NCI-H2107 treated with DMSO at 0.1 percent for 48 hours (cell line): Measurements from ENCODE around the gene OR2J1.
"Not testable (repeated sequence)": the region's sequence is repeated elsewhere in the genome, so short reads cannot be mapped to it uniquely, and the experiment has no call there.

Experiments used
- DNase-seq: peaks from one replicate; lab custom pipeline; 2025; ENCODE audit not compliant: unreplicated experiment; lab: John Stamatoyannopoulos, UW

Gene OR2J1

DNA sequence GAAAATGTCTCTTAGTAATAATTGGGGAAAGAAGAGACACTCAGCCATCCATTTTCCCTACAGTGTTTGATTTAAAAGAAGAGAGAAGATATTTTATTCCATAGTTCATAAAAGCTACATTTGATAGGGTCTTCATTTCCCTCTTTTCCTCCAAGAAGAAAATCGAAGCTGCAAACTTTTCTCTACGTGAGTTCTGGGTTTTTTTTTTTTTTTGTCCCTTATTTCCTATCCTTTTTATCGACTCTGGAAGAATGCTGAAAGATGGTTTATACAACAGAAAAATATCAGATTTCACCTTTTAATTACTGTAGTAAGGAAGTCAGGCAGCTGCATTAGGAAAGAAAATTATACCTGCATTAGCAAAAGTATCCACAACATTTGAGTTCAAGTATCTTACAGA lies at the start of gene OR2J1:
Gene OR2J1 (plus strand): TSS at position 301 of the 400 bp plus-strand sequence. CDS start 1,453 bp downstream, outside the sequence.
- DNase-seq = no peak

DNA sequence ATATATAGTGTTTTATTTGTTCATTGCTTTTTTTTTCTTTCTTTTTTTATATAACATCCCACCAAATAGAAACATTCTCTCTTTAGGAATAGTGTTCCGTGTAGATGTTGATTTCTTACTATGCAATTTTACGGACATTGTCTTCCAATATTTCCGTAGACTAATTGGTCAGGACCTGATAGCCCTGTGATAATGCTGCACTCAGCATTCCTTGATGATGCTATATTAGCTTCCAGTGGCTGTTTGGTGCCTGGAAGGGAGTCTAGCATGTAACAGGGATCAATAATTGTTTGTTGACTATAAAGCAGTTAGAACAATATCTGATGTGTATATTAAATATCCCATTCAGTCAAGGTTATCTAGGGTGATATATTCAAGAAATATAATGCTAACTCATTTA lies 47.6 kb upstream of the OR2J1 start:
- no peak for DNase-seq

- DNase-seq = no peak
Observed at GRCh38 chr6:29071831-29072723, 27.2 kb upstream of the OR2J1 start.

GRCh38 chr6:29079203-29079602 lies 20.1 kb upstream of the OR2J1 start:
- no peak for DNase-seq

DNA sequence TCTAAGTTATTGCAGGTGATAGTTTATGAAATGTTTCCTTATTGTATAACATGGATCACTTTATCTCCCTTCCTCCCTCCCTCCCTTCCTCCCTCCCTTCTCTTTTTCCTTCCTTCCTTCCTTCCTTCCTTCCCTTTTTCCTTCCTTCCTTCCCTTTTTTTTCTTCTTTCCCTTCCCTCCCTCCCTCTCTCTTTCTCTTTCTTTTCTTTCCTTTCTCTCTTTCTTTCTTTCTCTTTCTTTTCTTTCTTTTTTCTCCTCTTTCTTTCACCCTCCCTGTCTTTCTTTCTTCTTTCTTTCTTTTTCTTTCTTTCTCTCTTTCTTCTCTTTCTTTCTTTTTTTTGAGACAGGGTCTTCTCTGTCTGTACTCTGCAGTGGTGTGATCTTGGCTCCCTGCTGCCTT lies 18.0 kb upstream of the OR2J1 start:
- DNase-seq = no peak

DNA sequence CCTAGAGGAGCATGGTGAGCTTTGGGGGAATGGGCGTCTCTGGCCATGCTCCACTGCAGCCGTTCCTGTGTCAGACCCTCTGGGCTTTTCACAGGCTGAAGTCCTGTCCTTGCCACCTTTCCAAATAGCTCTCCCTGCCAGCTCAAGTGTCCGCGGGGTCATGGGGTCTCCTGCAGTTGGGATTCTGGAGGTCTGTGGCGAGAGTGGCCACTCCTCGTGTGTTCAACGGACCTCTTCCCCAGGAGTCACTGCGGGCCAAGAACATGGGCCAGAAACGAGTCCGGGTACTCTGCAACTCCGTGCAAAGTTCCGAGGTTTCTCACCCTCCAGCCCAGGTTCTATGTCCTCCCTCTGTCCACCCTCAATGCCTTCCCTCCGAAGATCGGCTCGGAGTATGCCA lies 16.8 kb upstream of the OR2J1 start:
- DNase-seq = no peak

DNA sequence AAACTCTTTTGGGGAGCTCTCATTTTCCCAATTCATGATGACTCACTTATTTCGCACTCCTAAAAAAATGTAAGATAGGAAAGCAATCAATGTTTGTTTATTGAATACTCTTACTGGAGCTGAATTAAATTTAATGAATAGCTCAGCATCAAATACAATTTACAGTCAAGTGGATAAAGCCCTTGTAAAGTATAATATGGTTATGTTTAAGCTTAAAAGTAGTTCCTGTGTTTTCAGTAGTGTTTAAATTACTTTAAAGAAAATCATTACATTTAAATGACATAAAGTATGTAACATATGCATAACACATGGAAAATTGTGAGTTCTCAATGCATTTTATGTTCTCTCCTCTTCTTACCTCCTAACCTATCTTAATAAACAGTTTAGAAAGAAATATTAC lies 12.1 kb upstream of the OR2J1 start, which contains the start of gene OR2B3:
Gene OR2B3 (minus strand): TSS at position 101 of the 400 bp plus-strand sequence. CDS start 65 bp downstream, at position 36.
- no peak for DNase-seq

- DNase-seq = no peak
Observed at GRCh38 chr6:29092957-29093356, 6.3 kb upstream of the OR2J1 start.

- DNase-seq = no peak
Observed at GRCh38 chr6:29097803-29098202, 1.5 kb upstream of the OR2J1 start.

DNA sequence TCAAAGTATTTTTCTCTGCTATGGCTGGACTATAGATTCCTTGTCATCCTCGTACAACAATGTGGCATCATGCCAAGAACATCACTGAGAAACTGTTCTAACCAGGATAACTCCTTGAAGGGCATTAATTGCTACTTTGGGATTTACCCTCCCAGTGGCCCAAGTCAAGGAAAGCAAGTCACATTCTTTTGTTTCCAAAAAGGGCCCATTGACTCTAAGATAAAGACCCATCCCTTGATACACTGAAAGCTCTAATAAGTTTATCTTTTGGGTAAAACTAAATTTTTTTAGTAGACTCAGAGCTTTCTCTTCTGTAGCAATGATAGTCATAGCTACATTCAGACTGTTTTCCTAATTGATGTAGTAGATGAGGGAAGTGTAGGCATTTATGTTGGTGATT lies 8.5 kb downstream of the OR2J1 start, which contains the start of gene OR2J3:
Gene OR2J3 (plus strand): TSS at position 301 of the 400 bp plus-strand sequence. CDS start 3,833 bp downstream, outside the sequence.
- DNase-seq = no peak

- DNase-seq = no peak
Observed at GRCh38 chr6:29112135-29112534, 12.8 kb downstream of the OR2J1 start.

DNA sequence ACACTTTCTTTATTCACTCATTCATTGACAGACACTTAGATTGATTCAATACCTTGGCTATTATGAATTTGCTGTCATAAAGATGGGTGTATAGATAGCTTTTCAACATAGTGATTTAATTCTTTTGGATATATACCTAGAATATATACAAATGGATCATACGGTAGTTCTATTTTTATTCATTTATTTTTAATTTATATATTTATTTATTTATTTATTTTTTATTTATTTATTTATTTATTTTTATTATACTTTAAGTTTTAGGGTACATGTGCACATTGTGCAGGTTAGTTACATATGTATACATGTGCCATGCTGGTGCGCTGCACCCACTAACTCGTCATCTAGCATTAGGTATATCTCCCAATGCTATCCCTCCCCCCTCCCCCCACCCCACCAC lies 15.7 kb downstream of the OR2J1 start:
- DNase-seq = not testable (repeated sequence)

DNA sequence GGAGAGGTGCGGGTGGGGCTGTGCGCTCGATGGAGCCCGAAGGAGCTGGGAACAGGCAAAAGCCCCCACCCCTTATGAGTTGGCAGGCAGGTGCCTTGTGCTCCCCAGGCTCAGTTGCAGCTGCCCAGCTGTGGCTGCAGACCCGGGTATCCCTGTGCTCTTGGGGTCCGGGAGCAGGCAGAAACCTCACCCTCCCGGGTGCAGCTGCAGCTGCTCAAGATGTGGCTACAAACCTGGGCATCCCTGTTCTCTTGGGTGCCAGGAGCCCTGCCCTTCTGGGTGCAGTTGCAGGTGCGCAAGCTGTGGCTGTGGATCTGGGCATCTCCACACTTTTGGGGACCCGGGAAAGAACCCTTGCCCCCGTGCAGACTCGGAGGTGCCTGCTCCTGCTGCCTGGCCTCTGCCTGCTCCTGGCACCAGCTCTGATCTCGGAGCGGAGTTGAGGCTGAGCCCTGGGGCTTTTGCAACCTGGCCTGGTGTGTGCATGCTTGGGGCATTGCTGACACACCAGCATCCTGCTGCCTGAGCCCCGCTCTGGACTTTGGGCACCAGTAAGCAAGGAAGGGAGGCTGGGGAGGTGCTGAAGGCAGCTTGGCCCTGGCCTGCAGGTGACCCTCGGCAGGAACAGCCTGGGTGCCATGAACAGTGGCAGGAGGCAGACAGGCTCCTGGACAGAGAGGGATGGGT lies 30.2 kb downstream of the OR2J1 start:
- DNase-seq = no peak

DNA sequence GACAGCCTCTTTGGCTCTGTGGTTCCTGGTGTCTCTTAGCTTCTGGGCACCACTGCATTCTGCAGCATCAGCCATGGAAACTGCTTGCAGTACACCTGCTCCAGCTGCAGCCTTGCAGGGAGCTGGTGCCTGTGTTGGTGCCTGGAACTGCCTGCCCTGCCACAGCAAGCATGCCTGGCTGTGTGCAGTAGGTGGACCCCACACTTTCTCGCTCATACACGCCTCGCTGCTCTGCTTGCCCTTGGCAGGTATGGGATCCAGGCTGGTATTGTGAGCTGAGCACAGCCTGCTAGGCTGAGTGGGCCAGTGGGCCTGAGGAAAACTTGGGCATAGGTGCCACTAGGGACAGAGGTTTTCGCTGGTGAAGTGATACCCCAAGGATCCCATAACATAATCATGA lies 31.4 kb downstream of the OR2J1 start:
- no peak for DNase-seq

GRCh38 chr6:29131691-29132090 lies 32.4 kb downstream of the OR2J1 start:
- DNase-seq = no peak

- no peak for DNase-seq
Observed at GRCh38 chr6:29137724-29138123, 38.4 kb downstream of the OR2J1 start.

DNA sequence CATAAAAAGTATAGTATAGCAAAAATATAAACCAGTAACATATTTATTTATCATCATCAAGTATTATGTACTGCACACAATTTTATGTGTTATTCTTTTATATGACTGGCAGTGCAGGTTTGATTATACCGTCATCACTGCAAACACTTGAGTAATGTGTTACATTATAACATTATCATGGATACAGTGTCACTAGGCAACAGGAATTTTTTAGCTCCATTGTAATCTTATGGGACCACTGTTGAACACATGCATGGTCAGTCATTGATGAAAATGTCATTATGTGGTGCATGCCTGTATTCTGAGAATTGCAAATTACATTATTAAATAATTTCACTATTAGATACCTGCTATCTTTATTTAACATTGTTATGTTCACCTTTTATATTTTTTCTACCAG lies 42.3 kb downstream of the OR2J1 start:
- DNase-seq = no peak

- no peak for DNase-seq
Observed at GRCh38 chr6:29142309-29142708, 43.0 kb downstream of the OR2J1 start.

DNA sequence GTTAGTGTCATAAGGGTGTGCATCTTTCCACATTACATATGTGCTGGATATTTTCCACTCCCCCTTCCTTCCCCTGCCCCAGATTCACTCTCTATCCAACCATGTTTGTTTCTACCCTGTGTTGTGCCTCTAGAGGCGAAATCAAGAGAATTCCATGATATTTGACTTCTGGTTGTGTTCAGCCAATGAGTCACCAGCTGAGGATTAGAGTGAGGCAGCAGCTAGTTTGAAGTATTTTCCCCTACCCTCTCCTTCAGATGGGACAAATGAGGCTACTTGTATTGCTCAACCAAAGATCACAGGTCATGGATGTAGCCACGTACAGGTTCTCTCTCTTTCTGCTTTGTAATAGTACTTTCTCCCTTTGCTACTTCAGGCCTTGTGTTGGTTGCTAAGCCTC lies 46.9 kb downstream of the OR2J1 start:
- DNase-seq = no peak

DNA sequence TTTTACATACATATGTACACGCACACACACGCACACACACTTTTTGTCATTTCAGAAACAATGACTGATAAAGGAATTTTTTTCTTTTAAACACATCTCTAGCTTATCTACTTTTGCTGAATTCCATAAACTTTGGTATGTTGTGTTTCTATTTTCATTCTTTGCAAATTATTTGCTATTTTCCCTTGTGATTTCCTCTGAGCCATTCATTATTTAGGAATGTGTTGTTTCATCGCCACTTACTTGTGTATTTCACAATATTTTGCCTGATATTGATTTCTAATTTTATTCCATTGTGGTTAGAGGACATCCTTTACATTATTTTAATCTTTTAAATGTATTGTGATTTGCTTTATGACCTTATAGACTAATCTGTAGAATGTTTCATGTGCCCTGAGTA lies 47.8 kb downstream of the OR2J1 start:
- DNase-seq = no peak

DNA sequence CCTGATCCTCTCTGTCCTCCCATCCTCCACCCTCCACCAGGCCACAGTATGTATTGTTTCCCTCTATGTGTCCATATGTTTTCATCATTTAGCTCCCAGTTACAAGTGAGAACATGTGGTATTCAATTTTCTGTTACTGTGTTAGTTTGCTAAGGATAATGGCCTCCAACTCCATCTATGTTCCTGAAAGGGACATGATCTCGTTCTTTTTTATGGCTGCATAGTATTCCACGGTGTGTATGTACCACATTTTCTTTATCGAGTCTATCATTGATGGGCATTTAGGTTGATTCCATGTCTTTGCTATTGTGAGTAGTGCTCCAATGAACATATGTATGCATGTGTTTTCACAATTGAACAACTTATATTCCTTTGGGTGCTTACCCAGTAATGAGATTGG lies 50.2 kb downstream of the OR2J1 start:
- not testable (repeated sequence) for DNase-seq
